ENCODE data around the gene ACP3.

The ACP3 gene

DNA sequence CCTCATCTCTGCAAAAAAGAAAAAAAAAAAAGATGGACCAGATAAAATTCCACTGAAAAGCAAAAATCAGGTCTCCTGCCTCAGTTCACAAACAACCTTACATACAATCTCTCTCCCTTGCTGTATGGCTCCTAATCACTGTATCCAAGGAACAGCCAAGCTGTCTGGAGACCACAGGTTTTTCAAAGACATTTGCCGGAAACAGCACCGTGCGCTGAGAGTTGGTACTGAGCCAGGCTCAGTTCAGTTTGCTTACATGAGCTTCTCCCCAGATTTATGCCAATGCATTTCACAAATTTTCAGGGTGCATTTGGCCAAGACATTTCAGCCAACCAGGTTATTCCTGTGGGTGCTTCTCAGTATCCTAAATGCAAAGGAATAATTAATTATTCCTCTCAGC, 4.1 kb downstream of the ACP3 start:
- no peak for DNase-seq

- DNase-seq = no peak
Observed at GRCh38 chr3:132325103-132325606, 7.9 kb downstream of the ACP3 start.

DNA sequence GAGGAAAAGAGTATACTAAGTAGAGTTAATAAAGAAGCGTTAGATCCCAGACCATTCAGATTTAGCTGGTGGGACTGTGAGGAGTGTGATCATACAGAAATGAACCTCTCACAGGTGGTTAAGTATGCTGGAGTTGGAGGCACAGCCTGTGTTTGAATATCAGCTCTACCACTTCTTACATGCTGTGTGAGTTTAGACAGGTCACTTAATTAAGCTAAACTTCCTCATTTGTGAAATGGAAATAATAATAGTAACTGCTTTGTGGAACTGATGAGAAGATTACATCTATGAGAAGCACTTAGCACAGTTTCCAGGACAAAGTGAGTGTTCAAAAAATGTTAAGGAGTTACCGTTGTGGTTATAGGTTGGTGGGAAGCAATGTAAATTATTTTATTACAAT, 8.4 kb downstream of the ACP3 start:
- no peak for DNase-seq

GRCh38 chr3:132326251-132326650, 9.0 kb downstream of the ACP3 start:
- DNase-seq = no peak

DNA sequence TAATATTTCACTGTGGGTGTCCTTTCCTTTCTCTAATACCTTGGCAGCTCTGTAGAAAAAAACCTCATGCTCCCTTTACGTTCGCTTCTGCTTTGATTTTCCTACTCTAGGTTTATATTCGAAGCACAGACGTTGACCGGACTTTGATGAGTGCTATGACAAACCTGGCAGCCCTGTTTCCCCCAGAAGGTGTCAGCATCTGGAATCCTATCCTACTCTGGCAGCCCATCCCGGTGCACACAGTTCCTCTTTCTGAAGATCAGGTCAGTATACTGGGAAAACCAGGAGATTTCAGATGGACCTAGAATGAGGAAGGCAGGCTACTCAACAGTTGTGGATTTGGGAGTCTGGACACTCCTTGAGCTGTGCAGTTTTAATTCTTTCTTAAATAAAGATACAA, 14.9 kb downstream of the ACP3 start:
- no peak for DNase-seq

DNA sequence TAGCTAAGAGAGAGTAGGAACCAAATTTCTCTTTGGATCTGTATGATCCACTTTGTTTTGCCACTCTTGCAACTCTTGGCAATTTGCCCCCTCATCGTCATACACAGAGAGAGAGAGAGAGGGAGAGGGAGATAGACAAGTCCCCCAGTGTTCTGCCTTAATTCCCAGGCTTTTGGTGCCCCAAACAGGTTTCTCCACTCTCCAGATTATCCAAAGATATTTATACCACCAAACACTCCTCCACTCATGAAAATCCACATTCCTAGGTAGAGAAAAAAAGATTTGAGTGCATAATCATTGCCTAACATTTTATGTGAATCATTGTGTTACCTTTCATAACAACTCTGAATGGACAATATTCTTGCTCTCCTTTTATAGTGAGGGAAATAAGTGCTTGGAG, 15.3 kb downstream of the ACP3 start:
- DNase-seq = no peak

- DNase-seq = no peak
Observed at GRCh38 chr3:132341746-132342145, 24.5 kb downstream of the ACP3 start.

DNA sequence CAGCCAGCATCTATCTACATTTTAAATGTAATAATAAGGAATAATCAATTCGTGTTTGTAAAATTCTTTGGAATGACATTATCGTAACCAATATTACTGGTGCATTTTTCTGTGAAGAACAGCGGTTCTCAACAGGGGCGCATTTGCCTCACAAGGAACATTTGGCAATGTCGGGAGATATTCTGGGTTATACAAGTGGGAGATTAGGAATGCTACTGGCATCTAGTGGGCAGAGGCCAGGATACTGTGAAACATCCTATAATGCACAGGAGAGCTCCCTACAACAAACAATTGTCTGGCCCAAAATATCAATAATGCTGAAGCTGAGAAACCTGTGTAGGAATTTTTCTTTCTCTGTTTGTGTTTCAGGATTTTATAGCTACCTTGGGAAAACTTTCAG, 25.0 kb downstream of the ACP3 start:
- no peak for DNase-seq

- no peak for DNase-seq
Observed at GRCh38 chr3:132342610-132343009, 25.4 kb downstream of the ACP3 start.

GRCh38 chr3:132343018-132343612, 25.9 kb downstream of the ACP3 start:
- peak; percentile 51 for DNase-seq

DNA sequence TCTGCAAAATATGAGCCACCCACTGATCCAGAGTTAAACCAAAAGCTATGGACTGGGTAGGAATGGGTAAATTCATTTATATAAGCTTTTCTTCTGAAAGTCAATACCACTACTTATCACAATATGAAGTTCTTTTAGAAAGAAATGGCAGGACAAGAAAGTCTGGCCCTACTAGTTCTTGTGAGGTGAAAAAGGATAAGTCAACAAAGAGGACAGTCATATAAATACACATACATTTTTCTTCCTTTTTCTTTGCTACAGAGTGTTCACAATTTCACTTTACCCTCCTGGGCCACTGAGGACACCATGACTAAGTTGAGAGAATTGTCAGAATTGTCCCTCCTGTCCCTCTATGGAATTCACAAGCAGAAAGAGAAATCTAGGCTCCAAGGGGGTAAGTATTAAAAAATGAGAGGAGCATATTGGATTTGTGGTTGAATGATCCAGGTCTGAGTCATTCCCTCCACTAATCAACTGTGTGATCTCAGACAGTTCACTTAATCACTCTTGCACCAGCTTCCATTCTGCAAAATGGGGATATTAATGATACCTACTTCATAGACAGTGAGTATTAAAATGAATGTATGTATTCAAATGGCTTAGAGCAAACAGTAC, 27.6 kb downstream of the ACP3 start:
- DNase-seq = no peak

GRCh38 chr3:132346841-132347736, 29.9 kb downstream of the ACP3 start:
- no peak for DNase-seq

DNA sequence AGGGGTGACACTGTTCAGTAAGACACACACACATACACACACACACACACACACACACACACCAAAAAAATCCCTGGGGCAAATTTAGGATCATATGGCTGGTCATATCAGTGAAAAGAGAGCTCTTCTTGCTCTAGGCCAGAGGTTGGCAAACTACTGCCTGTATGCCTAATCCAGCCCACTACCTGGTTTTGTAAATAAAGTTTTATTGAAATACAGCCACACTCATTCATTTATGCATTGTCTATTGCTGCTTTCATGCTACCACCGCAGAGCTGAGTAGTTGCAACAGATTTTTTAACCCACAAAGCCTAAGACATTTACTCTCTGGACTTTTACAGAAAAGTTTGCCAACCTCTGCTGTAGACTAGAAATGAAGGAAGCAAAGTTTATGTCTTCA, 30.6 kb downstream of the ACP3 start:
- DNase-seq = no peak

DNA sequence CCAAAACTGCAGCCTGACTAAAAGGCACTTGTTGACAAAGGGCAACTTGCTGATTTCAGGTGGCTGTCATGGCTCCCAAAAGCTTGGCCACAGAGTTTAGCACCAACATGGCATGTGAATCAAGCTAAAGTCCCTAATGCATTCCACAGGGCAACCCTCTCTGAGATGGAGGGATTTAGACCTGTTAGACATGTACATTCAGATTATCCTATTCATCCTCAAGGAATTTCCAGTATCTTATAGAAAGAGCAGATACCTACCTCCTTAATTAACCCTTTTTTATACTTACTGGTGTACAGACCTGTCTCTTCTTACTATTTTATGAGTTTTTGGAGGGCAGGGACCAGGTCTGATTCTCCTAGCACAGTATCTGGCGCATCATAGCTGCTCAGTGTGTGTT, 31.3 kb downstream of the ACP3 start:
- DNase-seq = no peak

GRCh38 chr3:132350814-132351213, 33.6 kb downstream of the ACP3 start:
- DNase-seq = no peak

- no peak for DNase-seq
Observed at GRCh38 chr3:132351222-132351806, 34.1 kb downstream of the ACP3 start.

DNA sequence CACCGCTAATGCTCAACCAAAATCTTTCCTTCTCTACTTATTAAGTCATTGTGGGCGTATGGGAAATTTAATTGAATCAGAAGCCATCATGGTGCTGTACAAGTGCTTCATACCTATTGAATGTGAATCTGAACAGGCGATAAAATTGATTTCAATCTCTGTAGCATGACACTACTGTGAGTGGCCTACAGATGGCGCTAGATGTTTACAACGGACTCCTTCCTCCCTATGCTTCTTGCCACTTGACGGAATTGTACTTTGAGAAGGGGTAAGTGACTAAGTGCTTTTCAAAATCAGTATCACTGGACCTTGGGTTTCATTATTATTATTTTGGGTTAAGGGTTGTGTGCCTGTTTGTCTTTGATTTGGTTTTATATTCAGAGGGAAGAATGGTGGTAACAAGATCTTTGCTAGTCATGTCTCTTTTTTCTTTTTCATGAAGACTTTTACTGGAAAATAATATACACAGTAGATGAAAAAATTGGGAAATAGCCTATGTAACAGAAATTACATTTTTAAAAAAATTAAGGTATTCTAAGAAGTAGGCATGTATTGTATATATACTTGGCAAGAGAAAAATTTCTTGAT, 35.4 kb downstream of the ACP3 start:
- peak; percentile 74 for DNase-seq

GRCh38 chr3:132354916-132355702, 37.9 kb downstream of the ACP3 start:
- DNase-seq = no peak

DNA sequence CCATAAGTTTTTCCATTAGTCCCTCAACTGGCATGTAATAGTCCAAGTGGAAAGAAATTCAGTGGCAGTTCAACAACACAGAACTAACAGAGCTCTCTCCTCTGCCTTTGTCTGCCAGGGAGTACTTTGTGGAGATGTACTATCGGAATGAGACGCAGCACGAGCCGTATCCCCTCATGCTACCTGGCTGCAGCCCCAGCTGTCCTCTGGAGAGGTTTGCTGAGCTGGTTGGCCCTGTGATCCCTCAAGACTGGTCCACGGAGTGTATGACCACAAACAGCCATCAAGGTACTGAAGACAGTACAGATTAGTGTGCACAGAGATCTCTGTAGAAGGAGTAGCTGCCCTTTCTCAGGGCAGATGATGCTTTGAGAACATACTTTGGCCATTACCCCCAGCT, 39.4 kb downstream of the ACP3 start:
- no peak for DNase-seq

GRCh38 chr3:132360717-132361116, 43.5 kb downstream of the ACP3 start:
- no peak for DNase-seq

GRCh38 chr3:132362329-132362728, 45.1 kb downstream of the ACP3 start:
- DNase-seq = no peak

DNA sequence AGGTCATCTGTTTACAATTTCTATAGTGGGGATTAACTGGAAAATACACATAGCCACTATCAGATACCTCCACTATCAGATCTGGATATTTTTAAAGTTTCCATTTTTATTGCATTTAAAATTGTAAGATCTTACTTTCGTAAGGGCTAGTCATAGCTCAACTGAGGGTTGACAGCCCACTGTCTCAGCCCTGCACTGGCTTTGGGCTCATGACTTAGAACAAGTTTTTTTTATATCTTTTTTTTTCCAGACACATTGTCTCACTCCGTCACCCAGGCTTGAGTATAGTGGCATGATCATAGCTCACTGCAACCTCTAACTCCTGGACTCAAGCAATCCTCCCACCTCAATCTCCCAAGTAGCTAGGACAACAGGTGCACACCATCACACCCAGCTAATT, 51.3 kb downstream of the ACP3 start:
- DNase-seq = no peak

Data from NCI-H2171 treated with DMSO at 0.1 percent for 48 hours (cell line).